ENCODE results near the gene GPS2. TPM values are rescaled to one million over a fixed set of nuclear protein-coding genes. Genes with fewer than 3 reads are reported as not detected.
"Not testable (repeated sequence)": the region's sequence is repeated elsewhere in the genome, so short reads cannot be mapped to it uniquely, and the experiment has no call there.

The GPS2 gene
- total RNA-seq, 1 donor from 2014 or later = 76.0 TPM

GRCh38 chr17:7343250-7343649, 28.1 kb upstream of the GPS2 start:
- no peak for DNase-seq (ENCODE audit: low read depth)
- Histone ChIP-seq H3K27me3 (ENCODE audit: control insufficient read depth, insufficient read depth, low read length) (peaks cover 13% of the 10 kb centered on the region), H3K4me3 (ENCODE audit: low read depth, low read length) (no peak overlapping the region), H3K36me3 (ENCODE audit: control insufficient read depth, insufficient read depth, low read length) (no peaks in the 10 kb centered on the region)
- no peak for TF ChIP-seq CTCF (IDR thresholded peaks at IDR 0.05; ENCODE audit: insufficient read depth, low read length, poor library complexity, severe bottlenecking)

GRCh38 chr17:7341842-7342241, 26.7 kb upstream of the GPS2 start:
- DNase-seq (ENCODE audit: low read depth) = no peak
- no peaks in the 10 kb centered on the region for H3K36me3 ChIP-seq (ENCODE audit: control insufficient read depth, insufficient read depth, low read length)
- no peak for TF ChIP-seq CTCF (IDR thresholded peaks at IDR 0.05; ENCODE audit: insufficient read depth, low read length, poor library complexity, severe bottlenecking)
- H3K4me3 ChIP-seq (ENCODE audit: low read depth, low read length) = no peak overlapping the region
- H3K27me3 ChIP-seq (ENCODE audit: control insufficient read depth, insufficient read depth, low read length) = peaks cover 13% of the 10 kb centered on the region

DNA sequence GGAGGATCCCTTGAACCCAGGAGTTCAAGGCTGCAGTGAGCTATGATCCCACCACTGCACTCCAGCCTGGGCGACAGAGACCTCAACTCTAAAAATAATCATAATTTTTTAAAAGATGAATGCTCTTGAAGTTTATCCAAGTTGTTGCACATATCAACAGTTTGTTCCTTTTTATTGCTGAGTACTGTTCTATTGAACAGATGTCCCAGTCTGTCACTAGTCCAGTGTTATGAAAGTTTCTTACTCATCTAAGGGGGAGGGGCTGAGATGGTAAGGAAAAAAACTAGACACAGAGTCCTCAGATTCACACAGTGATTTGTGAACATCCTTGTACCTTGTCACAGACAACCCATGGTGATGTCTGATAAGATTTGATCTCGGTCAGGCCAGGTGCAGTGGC, 25.0 kb upstream of the GPS2 start:
- no peak for DNase-seq (ENCODE audit: low read depth)

GRCh38 chr17:7337600-7337999, 22.4 kb upstream of the GPS2 start:
- DNase-seq (ENCODE audit: low read depth); H3K27me3 ChIP-seq (ENCODE audit: control insufficient read depth, insufficient read depth, low read length); H3K36me3 ChIP-seq (ENCODE audit: control insufficient read depth, insufficient read depth, low read length); H3K4me3 ChIP-seq (ENCODE audit: low read depth, low read length): not testable (repeated sequence)

More for the DNA sequence above, 25.0 kb upstream of the GPS2 start:
- no peaks in the 10 kb centered on the region for H3K36me3 ChIP-seq (ENCODE audit: control insufficient read depth, insufficient read depth, low read length)
- H3K27me3 ChIP-seq (ENCODE audit: control insufficient read depth, insufficient read depth, low read length) = peaks cover 13% of the 10 kb centered on the region
- H3K4me3 ChIP-seq (ENCODE audit: low read depth, low read length) = no peak overlapping the region
- TF ChIP-seq CTCF (IDR thresholded peaks at IDR 0.05; ENCODE audit: insufficient read depth, low read length, poor library complexity, severe bottlenecking) = no peak

DNA sequence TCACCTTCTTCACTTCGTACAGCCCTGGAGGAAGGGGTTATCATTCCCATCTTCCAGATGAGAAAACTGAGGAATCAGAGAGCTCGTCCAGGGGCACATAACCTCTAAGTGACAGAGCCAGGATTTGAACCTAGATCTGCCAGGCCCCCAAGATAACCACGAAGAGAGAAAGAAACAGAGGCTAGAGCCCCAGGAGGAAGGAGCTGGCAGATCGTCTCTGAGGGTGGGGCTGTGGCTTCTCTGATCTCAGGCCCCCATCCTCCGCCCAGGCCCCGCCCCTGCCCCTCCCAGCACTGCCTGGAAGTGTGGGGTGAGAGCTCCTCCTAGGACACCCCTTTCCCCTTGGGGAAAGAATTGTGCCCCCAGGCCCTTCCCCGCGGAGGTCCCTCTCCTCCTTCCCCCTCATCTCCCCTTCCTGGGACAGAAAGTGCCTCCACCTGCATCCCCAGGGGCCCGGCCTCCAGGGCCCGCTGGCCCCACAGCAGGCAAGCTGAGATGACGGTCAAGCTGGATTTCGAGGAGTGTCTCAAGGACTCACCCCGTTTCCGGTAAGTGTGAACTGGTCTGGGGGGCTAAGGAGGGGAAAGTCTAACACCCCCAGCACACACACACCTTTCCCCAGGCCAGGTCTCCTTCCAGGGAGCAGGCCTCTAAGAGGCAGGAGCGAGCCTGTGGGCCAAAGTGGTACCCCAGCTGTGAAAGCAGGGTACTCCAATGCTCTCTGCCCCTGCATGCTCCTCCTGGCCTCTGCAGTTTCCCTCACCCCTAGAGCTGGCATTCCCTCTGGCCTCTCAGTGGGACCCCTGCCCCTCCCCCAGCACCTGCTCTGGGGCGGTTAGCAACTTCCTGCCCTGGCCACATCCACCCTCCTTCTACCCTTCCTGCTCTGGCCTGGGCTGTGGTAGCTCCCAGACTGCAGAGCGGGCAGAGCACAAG, 21.3 kb upstream of the GPS2 start, which contains the start of gene ACAP1:
ACAP1 (plus strand) TSS at position 290 of the 936 bp plus-strand sequence; CDS start at position 496, 206 bp downstream.
- Histone ChIP-seq H3K27me3 (ENCODE audit: control insufficient read depth, insufficient read depth, low read length) (peaks cover under 1% of the 10 kb centered on the region), H3K36me3 (ENCODE audit: control insufficient read depth, insufficient read depth, low read length) (no peaks in the 10 kb centered on the region), H3K4me3 (ENCODE audit: low read depth, low read length) (no peak within 1 kb of the TSS)
- TF ChIP-seq CTCF (IDR thresholded peaks at IDR 0.05; ENCODE audit: insufficient read depth, low read length, poor library complexity, severe bottlenecking) = no peak
- DNase-seq (ENCODE audit: low read depth) = no peak

GRCh38 chr17:7335765-7336164, 20.6 kb upstream of the GPS2 start:
- not testable (repeated sequence) for H3K27me3 ChIP-seq (ENCODE audit: control insufficient read depth, insufficient read depth, low read length); DNase-seq (ENCODE audit: low read depth); H3K36me3 ChIP-seq (ENCODE audit: control insufficient read depth, insufficient read depth, low read length); H3K4me3 ChIP-seq (ENCODE audit: low read depth, low read length)
